Stimulated activated CD4-positive, alpha-beta T cell treated with anti-CD3 and anti-CD28 coated beads, Interleukin-1b, Interleukin-23, amount 100 ng/mL, for 24 hours (primary cell): ENCODE data around the gene EYA4.
"Not testable (repeated sequence)": the region's sequence is repeated elsewhere in the genome, so short reads cannot be mapped to it uniquely, and the experiment has no call there.

Experiments used
- DNase-seq, 4 experiments: peaks; one replicate each; pipeline ENCODE4 v3.0.0-alpha.2; 2020; ENCODE audit warnings: low read depth in 4 of 4, low spot score in 1 of 4

EYA4 gene

DNA sequence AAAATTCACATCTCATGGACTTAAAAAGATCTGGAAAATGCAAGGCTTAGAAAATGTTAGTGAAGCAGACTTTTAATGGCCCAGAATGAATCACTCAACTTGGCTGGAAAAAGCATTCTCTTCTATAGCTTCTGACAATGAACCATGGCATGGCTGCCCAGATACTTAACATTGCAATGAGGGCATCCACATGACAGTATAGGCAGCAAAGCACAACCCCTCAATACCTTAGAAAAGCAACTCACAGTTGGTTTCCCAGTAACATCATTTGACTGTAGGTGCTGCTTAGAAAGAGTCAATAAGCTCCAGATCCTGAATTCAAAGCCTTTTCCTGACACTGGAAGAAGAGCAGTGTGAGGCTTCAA lies 155.8 kb downstream of the EYA4 start:
- no peak for DNase-seq

DNA sequence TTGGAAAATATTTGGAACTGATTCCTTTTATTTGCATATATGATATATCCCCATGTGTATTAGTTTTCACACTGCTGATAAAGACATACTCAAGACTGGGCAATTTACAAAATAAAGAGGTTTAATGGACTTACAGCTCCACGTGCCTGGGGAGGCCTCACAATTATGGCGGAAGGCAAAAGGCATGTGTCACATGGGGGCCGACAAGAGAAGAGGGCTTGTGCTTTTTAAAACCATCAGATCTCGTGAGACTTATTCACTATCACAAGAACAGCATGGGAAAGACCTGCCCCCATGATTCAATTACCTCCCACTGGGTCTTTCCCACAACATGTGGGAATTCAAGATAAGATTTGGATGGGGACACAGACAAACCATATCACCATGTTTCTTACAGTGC lies 156.4 kb downstream of the EYA4 start:
- DNase-seq = not testable (repeated sequence)

DNA sequence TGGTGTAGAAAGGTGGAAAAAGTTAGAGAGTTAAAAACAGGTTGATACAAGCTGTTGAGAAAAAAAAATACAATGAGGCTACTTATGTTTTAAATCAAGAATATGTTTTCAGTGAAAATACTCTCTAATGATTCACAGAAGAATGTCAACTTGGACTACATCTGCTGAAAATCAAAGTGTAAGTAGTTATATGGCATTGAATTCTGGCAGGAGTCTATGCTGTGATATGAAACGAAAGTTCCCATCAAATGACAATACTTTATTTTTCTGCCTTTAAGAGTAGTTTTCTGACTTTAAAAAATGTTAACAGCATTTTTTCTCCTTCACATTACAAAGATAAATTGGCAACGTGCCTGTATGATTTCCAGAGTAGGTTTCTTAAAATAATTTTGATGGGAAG lies 158.3 kb downstream of the EYA4 start:
- no peak for DNase-seq

DNA sequence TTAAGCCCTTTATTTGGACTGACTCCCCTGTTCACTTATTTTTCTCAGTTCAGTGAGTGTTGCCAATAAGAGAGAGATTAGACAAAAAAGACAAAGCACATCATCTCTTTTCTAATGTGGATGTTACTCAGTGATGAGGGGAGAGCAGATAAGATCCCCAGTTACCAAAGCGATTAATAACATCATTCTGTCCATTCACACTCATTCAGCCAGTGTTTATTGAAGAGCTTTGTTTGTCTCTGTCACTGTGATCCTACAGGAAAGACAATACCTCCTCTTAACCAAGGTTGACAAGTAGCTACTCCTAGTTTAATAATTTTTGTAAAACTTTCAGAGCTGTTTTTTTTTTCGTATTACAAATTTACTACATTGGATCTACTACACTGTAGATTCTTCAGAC lies 163.0 kb downstream of the EYA4 start:
- no peak for DNase-seq

DNA sequence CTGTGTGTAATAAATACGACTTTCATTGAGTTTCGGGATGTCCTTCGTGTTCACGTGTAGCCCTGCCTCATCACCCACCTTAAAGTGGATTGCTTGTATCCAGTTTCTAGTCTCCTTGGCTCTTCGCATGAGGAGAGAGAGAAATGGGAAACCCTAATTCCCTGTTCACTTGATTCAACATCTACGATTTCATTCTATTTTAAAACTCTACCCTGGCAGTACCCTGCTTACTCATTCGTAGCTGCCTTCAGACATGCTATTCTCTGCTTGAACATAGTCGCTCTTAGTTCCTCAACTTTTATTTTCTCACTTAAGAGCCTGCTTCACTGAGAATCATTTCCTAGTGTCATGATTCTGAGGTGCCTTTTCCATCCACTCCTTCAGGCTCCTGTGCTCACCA lies 163.6 kb downstream of the EYA4 start:
- DNase-seq = no peak

DNA sequence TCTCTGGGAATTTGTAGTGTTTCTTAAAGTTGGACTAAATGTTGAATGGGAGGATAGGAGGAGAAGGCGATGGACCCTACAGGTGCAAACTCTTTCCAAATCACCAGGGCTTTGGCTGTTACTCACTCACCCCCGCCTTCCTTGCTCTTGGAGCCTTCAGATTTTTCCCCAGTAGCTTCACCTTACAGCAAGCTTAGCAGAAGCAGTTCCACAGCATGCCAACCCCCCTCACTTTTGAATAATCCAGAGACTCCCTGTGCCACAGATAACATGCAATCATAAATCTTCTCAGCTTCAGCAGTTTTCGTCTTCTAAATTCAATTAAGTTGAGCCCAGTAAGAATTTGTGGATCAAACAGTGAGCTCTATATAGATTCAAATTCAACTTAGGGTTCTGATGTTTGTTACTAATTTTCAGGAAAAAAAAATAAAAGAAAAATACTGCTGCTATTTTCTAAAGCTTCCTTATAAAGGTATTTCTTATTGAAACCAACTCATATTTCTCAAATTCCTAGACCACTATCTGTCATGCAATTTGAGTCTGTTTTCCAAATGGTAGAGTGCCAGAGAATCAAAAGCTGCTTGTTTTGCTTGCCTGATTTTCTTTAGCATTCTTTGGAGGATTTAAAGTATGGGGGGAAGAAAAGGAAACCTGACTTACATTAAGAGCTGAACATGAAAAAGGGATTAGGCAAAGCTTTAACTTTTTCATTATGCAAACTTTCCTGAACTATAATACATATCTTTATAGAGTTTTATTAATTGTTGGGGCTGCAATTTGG lies 166.4 kb downstream of the EYA4 start:
- DNase-seq = no peak

DNA sequence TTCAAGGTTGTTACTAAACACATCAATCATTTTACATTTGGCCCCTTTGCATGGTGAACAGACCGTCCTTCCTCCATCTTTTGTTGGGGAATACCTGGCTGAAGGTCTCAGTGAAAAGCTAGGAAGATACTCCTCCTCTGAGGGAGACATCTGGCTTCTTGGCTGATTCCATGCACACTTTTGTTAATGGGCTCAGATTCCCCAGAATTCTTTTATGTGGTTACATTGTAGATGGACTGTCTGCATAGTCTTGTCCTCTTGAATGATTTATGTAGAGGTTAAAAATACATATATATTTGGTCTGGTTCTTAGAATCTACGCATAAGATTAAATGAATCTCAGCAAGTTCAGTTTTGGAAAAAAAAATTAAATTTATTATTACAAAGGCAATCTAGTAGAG lies 167.0 kb downstream of the EYA4 start:
- DNase-seq = no peak

DNA sequence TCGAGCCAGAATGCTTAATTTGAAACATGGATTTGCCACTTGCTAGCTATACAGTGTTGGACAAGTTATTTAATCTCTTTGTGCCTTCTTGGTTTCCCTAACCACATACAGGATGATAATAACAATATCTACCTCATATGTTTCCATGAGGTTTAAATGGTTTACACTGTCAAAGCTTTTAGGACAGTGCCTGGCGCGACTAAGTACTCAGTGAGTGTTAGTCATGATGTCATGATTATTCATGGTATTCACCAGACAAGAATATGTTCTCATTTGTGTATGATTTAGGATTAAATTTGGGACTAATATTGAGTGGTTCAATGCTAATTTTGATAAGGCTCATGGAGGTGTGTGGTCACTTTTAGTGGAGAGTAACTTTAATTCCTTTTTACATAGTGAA lies 167.4 kb downstream of the EYA4 start:
- no peak for DNase-seq

DNA sequence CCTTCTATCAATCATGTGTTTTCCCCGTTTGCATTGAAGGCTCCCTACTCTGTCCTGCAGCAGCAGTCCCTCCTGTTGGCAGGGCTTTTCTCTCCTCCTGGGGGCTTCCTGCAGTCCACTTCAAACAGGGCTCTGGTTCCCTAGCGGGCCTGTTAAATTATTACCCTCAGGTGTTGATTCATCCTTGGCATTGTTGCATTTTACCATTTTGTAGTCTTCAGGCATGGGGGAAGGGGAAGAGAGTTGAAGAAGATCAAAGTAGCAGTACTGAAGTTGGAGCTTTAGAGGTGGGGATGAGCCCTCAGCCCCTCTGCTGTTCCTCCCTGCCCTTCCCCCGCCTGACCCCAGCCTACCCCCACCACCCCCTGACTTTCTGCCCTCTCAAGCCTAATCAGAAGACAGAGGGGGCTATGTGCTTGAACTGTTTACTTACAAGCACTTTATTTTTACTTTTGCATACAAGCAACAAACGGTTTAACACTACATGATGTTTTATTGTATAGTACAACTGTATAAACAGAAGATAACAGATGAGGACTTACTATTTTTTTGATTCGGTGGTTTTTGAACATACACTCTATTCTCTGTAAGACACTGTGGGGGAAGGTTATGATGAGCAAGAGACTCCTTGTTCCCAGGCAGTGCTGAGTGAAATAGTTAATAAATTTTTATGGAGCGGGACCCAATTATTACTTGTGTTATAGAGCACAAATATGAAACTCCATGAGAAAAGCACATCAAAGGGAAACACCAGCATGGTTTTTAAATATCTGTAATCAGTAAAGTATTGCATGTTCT lies 169.7 kb downstream of the EYA4 start:
- DNase-seq = no peak

DNA sequence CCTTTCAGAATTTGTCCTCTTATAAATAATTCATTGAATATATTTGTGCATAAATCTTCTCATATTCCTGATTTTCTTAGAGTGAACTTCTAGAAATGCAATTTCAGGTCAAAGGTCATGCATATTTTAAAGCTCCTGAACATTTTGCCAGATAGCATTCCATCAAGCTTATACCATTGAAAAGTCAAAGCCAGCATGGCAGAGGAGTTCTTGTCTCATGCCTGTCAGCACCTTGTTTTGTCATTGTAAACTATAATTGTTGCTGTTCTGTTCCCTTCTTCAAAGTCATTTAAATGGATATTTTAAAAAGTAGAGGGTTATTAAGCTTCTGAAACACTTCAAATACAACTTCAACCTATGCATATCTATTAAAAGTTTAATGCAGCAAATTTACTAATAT lies 170.6 kb downstream of the EYA4 start:
- no peak for DNase-seq

DNA sequence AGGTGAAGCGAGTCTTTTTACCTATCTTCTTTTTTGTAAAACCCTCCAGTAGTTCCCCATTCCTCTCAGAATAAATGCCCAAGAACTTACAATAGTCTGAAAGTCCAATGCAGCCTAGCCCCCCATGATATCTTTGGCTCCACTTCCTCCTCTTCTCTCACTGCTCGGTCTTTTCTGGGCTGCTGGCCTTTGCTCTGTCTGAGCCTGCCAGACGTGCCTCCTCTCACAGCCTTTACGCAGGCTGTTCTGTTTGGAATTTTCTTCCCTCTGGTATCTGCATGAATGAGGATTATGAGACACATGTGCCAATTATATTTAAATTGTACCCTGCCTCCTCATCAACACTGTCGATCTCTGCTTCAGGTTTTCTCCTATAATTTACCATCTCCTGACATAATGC lies 174.1 kb downstream of the EYA4 start:
- DNase-seq = no peak

DNA sequence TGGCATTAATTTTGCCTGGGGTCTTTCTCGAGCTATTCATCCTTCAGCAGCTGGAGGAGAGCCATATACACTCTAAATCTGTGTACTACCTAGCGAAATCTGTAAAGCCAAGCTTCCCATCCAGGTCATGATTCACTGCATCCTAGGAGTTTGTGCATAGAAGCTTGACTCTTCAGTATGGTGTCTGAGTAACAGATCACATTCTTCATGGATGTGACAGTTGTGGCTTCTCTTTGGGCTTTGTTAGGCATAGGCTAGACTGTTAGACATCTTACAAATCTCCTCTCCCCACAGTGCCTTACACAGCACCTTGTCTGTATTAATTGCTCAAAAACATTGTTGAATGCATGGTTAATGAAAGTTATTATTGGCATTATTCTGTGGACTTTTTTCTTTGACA lies 177.0 kb downstream of the EYA4 start:
- DNase-seq = no peak

DNA sequence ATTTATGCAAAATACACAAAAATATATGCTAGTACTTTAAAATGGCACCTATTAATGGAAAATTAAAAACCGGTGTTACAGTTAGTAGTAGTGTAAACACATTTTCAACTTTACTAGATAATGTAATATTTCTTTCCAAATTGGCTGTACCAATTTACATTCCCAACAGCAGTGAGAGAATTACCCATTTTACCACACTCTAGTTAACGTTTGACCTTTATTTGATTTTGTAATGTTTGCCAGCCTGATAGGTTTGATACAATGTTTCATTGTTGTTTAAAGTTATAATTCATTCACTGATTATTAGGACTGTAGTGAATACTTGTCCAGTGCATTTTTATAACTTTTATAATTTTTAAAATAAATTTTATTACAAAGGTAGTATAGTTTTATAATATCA lies 182.1 kb downstream of the EYA4 start:
- DNase-seq = no peak

DNA sequence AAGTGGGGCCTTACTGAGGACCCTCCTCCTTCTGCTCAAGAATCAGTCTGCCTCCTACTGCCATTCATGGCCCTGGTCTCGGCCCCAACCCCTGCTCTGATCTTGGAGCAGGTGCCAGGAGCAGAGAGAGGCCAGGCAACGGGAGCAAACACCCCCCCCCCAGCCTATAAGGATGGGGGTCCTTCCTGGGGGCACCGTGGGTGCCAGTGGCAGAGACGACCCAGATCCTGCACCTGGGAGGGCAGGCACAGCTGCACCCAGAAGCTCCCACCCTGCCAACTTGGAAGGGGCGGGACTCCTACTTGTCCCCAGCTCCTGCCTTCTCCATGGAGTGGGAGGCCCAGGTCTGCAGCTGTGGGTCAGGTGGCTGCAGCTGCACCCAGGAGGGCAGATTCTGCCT lies 183.2 kb downstream of the EYA4 start:
- no peak for DNase-seq

DNA sequence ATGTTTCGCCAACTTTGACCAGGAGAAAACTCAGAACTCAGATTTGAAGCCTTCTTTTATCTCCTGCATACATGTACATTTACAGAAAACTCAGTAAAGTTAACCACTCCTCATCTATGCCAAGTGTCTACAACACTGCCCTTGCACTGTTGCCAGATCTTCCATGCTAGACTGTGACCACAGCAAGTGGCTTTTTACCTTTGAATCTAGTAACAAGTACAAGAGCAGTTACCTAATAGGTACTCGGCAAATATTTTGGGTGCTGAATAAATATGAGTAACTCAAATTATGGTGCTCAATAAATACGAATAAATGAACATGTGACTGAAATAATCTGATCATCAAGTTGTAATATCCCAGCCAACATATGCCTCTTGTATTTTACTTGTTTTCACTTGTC lies 184.9 kb downstream of the EYA4 start:
- no peak for DNase-seq

DNA sequence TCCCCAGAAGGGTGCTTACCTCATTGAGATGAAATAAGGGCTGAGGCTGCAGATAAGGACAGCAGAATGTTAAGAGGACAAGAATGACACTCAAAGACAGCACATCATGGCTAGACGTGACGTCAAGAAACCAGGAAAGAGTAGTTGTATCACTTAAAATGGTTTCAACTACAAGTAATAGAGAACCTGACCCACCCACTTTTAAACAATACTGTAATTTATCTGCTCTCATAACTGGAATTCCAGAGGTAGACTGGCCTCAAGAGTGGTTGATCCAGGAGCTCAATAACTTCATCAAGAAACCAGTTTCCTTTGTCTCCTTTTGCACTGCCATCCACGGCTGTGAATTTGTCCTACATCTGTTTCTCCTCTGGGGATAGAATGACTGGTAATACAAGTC lies 187.1 kb downstream of the EYA4 start:
- DNase-seq = no peak

DNA sequence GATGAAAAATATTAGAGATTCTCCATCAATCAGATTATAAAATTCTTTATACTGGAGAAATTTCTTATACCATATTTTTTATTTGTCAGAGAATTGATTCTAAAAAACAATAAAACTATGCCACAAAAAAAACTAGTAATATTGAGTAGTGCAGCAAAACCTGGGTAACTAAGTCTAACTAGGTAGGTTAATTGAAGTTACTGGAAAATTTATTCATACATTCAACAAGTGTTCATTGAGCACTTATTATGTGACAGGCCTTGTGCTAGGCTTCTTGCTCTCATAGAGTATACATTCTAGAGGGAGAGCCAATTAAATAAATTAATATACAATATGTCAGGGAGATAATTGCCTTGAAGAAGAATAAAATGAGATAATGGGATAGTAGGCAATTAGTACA lies 189.4 kb downstream of the EYA4 start:
- no peak for DNase-seq

DNA sequence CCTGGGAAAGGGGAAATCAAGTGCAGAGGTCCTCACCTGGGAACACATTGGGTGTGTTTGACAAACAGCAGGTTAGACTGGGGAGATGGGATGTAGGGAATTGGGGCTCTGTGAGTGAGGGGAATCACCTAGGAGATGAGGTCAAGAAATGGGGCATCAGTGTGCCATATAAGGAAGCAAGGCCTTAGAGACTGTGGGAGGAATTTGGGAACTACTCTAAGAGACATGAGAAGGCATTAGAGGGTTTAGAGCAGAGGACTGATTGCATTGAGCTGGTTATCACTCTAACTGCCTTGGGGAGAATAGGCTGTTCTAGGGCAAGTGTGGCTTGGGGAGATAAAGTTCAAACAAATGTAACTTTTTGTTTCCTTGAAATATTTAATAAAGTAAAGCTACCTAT lies 189.9 kb downstream of the EYA4 start:
- no peak for DNase-seq

DNA sequence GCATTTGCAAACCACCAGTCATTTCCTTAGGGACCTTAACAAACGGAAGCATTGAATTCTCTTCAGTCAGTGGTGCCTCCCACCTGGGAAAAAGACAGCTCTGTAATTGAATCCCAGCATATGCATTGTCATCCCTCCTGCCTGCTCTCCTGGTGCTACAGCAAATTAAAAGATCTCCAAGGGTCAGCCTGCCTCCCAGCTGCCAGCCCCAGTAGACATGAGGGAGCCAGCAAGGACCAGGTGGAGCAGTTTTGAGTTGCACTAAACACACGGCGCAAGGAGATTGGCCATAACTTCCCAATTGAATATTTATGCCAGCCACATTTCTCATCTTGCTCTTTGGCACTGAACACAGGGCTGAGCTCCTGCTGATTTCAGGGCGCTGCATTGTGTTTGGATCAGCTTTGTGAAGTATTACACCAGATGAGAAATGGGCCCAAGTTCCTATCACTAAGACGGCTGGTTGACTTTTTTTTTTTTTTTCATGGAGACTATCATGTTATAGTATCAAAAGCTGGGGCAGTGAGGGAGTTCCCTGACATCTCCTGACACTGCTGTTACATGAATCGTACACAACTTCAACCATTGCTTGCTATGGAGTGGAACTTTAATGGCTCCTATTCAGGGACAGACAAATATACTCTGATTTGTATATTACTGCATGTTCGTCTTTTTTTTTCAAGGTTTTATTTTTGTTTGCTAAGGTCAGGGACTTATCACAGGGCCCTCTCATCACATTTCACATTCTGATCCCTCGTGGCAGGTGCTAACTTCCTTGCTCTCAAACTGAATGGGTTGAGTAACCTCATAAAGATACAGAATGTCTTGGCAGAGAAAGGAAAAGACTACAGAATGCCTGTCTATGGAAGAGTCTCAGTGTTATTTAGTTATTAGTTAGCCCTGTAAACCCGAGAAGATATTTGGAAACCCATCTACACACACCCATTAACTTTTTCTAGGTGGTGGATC lies 191.1 kb downstream of the EYA4 start:
- no peak for DNase-seq

DNA sequence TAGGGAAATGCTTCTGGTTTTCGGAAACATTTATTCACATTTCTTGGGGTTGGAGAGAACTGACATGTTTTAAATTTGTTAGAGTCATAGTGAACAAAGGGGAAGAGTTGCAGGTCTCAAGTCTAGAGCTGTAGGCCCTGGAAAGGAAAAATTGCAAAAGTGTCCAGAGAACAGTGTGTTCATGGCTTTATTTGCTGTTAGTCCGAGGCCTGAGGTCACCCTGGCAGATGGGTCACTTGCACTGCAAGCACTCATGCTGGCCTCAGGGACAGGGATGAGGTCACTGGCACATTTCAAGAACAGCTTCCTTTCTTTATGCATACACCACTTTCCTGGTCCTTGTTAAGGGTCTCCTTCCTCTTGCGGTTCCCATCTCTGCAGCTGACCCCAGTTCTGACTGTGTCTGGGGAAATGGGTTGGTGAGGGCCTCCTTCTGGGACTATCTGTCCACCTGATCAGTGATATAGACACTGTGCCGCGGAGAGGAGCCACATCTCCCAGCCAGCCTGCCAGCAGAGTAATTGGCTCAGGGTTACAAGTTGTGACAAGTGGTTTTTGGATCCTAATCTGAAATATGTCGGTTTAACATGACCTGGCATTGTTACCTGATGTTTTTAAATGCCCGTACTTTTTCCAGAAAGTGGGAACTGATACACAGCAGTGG lies 194.0 kb downstream of the EYA4 start:
- no peak for DNase-seq

DNA sequence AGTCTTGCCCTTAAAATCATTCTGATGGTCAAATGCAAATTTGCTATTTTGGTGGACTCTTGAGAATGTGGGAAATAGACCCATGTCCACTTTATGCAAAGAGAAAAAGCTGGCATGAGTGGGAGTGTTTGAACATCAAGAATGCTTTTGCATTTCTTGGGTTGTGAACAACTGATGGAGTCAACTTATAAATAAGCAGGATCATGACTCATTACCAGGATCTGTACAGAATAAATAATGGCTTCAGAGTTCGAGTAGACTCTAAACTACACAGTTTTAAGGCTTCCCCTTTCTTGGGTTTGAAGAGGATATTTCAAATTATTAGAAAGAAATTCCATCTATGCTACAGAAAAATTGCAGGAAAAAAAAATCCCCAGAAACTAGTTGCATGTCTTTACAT lies 195.5 kb downstream of the EYA4 start:
- DNase-seq = no peak
